NCI-H82 treated with DMSO at 0.1 percent for 48 hours (cell line): Measurements from ENCODE around the gene EIPR1.
"Not testable (repeated sequence)": the region's sequence is repeated elsewhere in the genome, so short reads cannot be mapped to it uniquely, and the experiment has no call there.

Experiments
- DNase-seq: peaks from one replicate; lab custom pipeline; 2025; ENCODE audit not compliant: unreplicated experiment; lab: John Stamatoyannopoulos, UW

EIPR1 gene

GRCh38 chr2:3182848-3183247 is 194.8 kb downstream of the EIPR1 start:
- no peak for DNase-seq

GRCh38 chr2:3181416-3182010 is 196.1 kb downstream of the EIPR1 start:
- no peak for DNase-seq

- not testable (repeated sequence) for DNase-seq
These were observed 196.8 kb downstream of the EIPR1 start for GRCh38 chr2:3180909-3181221.

GRCh38 chr2:3180082-3180908 is 197.3 kb downstream of the EIPR1 start:
- DNase-seq, result no peak

- no peak for DNase-seq
These were observed 198.0 kb downstream of the EIPR1 start for GRCh38 chr2:3179626-3180025.

- no peak for DNase-seq
These were observed 198.4 kb downstream of the EIPR1 start for GRCh38 chr2:3179208-3179607.

- DNase-seq, result no peak
These were observed 199.0 kb downstream of the EIPR1 start for GRCh38 chr2:3178578-3179031.

GRCh38 chr2:3177891-3178577 is 199.6 kb downstream of the EIPR1 start:
- no peak for DNase-seq

GRCh38 chr2:3176869-3177255 is 200.8 kb downstream of the EIPR1 start:
- no peak for DNase-seq

- DNase-seq, result no peak
These were observed 201.3 kb downstream of the EIPR1 start for GRCh38 chr2:3176071-3176868.

GRCh38 chr2:3175568-3175955 is 202.1 kb downstream of the EIPR1 start:
- no peak for DNase-seq

GRCh38 chr2:3174626-3175567 is 202.7 kb downstream of the EIPR1 start:
- DNase-seq, result no peak

GRCh38 chr2:3173031-3173430 is 204.6 kb downstream of the EIPR1 start:
- no peak for DNase-seq

GRCh38 chr2:3172265-3172935 is 205.2 kb downstream of the EIPR1 start:
- DNase-seq, result no peak

GRCh38 chr2:3171564-3172264 is 205.9 kb downstream of the EIPR1 start:
- no peak for DNase-seq

- no peak for DNase-seq
These were observed 206.7 kb downstream of the EIPR1 start for GRCh38 chr2:3170792-3171455.

GRCh38 chr2:3169106-3169870 is 208.3 kb downstream of the EIPR1 start:
- DNase-seq, result no peak
